Subcutaneous preadipocyte (primary cell): Measurements from ENCODE around the gene ZC3H7B. TPM values are rescaled to one million over a fixed set of nuclear protein-coding genes. Genes with fewer than 3 reads are reported as not detected.

Experiments used
- small RNA-seq: library from RNA; depleted of rRNA; stranded (forward); fragments of <200 nt; gene quantifications from one replicate; pipeline ENCODE3, GENCODE V24; 2012
- total RNA-seq: library from RNA; depleted of rRNA; stranded (reverse); fragments of >200 nt; gene quantifications from 2 replicates; pipeline ENCODE4 v1.2.3, GENCODE V29; 2012

Gene ZC3H7B, protein sequence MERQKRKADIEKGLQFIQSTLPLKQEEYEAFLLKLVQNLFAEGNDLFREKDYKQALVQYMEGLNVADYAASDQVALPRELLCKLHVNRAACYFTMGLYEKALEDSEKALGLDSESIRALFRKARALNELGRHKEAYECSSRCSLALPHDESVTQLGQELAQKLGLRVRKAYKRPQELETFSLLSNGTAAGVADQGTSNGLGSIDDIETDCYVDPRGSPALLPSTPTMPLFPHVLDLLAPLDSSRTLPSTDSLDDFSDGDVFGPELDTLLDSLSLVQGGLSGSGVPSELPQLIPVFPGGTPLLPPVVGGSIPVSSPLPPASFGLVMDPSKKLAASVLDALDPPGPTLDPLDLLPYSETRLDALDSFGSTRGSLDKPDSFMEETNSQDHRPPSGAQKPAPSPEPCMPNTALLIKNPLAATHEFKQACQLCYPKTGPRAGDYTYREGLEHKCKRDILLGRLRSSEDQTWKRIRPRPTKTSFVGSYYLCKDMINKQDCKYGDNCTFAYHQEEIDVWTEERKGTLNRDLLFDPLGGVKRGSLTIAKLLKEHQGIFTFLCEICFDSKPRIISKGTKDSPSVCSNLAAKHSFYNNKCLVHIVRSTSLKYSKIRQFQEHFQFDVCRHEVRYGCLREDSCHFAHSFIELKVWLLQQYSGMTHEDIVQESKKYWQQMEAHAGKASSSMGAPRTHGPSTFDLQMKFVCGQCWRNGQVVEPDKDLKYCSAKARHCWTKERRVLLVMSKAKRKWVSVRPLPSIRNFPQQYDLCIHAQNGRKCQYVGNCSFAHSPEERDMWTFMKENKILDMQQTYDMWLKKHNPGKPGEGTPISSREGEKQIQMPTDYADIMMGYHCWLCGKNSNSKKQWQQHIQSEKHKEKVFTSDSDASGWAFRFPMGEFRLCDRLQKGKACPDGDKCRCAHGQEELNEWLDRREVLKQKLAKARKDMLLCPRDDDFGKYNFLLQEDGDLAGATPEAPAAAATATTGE
- total RNA-seq: 27.2 and 37.7 TPM in 2 replicates

DNA sequence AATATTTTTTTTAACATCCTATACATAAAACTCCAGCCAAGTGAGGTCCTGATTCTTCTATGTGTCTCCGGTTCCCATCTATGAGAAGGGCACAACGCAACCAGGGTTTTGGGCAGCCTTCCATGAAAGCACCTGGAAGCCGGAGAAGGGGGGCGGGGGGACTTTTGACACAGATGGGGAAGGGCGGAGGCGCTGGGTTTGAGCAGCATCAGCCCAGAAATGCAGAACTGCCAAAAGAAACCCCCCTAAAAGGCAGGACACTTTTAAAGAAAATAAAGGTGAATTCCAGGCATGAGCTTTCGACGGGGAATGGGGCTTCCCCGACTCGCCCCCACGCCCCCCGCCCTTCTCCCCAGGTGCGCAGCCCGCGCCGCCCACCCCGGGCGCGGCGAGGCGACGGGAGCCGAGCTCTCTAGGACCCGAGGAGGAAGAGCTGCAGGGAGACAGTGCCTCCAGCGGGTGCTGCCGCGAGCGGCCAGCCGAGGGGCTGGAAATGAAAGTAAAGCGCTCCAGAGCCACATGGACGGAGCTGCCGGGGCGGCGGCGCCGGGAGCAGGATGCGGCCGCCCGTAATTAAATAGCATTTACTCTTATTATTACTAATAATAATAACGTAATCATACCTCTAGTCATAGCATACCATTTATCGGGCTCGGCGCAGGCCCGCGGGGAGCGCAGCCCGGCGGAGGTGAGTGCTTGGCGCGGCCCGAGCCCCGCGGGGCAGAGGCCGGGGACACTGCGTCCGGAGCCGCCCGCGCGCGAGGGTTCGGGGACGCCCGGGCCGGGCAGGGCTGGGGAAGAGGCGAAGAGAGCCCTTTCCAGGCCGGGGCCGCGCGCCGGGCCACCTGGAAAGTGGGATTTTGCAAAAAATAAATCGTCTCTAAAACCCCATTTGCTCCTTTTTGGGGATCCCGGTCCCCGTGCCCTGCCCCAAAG is at the start of gene ZC3H7B:
Gene ZC3H7B (plus strand): TSS at position 441 of the 936 bp plus-strand sequence. CDS start 19,136 bp downstream, outside the sequence.

DNA sequence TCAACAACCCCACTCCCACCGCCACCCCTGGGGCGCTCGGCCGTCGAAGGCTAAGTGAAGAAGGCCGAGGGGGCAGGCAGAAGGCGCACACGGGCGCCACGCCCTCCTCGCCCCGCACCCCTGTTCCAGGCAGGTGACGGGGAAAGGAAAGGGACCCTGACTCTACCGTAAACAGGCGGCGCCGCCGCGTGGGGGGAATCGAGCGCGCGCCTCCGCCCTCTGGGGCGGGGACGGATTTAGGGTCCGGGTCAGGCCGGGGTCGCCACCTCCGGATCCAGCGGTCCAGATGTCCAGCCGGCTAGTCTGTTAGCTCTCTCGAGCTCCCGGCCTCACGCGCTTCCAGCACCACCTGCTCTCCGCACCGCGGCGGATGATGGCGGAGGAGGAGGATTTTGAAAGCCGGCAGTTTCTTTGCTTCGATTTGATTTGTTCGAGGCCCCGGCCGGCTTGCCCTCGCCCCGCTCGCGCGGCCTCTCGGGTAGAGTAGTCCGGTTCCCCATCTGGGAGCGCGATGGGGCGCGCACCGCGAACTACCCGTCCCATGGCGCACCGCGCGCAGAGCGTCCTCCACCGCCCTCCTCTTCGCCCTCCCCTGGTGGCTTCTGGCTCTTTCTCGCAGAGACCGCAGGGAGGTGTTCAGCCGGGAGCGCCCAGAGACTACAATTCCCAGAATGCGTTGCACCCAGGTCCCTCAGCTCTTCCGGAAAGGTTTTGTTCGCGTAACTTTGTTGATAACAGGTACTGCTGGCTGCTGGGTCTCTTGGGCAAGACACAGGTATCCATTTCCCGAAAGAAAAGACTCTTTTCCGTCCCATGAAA is 15.3 kb upstream of the ZC3H7B start, which contains the start of gene RANGAP1:
Gene RANGAP1 (minus strand): TSS at position 368 of the 819 bp plus-strand sequence. CDS start 5,143 bp downstream, outside the sequence.

DNA sequence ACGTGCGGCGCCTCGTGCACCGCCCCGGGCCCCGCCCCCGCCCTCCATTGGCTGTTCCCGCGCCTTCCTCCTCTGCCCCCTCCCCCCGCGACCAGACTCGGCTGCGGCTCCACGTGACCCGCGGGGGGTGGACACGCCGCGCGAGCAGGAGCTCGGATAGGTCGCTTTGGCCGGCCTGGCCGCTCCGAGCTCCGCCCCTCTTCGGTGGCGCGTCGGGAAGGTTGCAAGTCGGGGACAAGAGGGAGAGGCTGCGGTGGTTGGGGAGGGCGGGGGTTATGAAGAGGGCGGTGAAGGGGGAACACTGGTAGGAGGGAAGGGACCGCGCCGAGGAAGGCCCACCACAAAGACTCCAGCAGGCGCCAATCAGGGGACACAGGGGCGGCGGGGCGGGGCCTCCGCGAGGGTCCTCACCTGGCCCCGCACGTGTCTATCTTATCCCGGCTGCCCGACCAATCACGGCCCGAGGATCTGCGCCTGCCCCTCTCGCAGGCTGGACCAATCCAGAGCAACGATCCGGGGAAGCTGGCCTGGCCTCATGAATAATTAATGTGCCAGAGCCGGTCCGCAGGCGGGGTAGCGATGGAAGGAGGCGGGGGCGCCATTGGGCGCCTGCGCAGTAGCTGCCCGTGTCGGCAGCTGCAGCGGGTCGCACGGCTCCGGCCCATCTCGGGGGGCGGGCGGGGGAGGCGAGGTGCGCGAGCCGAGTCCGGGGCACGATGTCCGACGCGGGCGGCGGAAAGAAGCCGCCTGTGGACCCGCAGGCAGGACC is 80.2 kb downstream of the ZC3H7B start, which contains the start of gene TEF:
Gene TEF (plus strand): TSS at position 614 of the 769 bp plus-strand sequence. CDS start 103 bp downstream, at position 717.

Small RNA genes lying within 50 kb of the gene (small RNA-seq; reads per million reads assigned to genes)
- gene MIR6889 (not detected), gene RNU6-495P (not detected)

Other genes with a start within 250 kb of the ZC3H7B start
- 38.2 and 64.9 TPM in 2 replicates for gene EP300, start 208.9 kb upstream of the ZC3H7B start, total RNA-seq
- gene L3MBTL2, start 96.2 kb upstream of the ZC3H7B start, total RNA-seq: 19.1 and 22.1 TPM in 2 replicates
- 0.37 and 0.59 TPM in 2 replicates for gene CHADL, start 60.6 kb upstream of the ZC3H7B start, total RNA-seq
- 53.6 and 93.2 TPM in 2 replicates for gene RANGAP1, start 15.3 kb upstream of the ZC3H7B start, total RNA-seq
- 3.7 and 4.4 TPM in 2 replicates for gene TEF, start 80.4 kb downstream of the ZC3H7B start, total RNA-seq
- gene TOB2, start 145.3 kb downstream of the ZC3H7B start, total RNA-seq: 28.7 and 35.8 TPM in 2 replicates
- gene PHF5A, start 167.2 kb downstream of the ZC3H7B start, total RNA-seq: 43.0 and 45.9 TPM in 2 replicates
- 69.4 and 82.9 TPM in 2 replicates for gene ACO2, start 167.6 kb downstream of the ZC3H7B start, total RNA-seq
- 22.4 and 24.2 TPM in 2 replicates for gene POLR3H, start 242.9 kb downstream of the ZC3H7B start, total RNA-seq